ENCODE results near the gene PRR14L.

DNA sequence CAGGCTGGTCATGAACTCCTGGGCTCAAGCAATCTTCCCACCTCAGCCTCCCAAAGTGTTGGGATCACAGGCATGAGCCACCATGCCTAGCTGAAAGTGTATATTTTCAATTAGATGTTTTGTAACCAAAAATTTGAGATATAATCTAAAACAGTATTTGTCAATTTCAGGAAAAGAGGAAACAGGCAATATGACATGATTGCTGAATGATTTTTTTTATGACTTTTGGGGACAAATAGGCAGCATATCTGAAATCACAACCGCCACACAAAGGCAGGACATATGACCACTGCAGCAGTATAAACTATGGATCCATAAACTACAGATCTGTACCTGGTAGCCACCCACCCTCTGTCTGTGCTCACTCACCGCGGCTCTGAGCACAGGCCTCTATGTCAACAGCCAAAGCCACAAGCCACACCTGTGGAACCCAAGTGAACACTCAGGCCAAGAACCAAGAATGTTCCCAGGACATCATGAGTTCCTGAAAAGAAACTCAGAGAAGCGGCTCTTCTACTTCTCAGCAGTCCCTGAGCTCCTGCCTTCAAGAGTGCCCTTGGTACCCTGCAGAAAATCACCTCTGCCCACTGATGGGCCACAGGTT, 110.4 kb downstream of the PRR14L start:
- TF ChIP-seq, protein P1, sequence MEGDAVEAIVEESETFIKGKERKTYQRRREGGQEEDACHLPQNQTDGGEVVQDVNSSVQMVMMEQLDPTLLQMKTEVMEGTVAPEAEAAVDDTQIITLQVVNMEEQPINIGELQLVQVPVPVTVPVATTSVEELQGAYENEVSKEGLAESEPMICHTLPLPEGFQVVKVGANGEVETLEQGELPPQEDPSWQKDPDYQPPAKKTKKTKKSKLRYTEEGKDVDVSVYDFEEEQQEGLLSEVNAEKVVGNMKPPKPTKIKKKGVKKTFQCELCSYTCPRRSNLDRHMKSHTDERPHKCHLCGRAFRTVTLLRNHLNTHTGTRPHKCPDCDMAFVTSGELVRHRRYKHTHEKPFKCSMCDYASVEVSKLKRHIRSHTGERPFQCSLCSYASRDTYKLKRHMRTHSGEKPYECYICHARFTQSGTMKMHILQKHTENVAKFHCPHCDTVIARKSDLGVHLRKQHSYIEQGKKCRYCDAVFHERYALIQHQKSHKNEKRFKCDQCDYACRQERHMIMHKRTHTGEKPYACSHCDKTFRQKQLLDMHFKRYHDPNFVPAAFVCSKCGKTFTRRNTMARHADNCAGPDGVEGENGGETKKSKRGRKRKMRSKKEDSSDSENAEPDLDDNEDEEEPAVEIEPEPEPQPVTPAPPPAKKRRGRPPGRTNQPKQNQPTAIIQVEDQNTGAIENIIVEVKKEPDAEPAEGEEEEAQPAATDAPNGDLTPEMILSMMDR (IDR thresholded peaks at IDR 0.05; ENCODE audit: low read depth, low read length, missing input control): no peak
- TF ChIP-seq FOXA1 (IDR thresholded peaks at IDR 0.05): no peak
- no peak for TF ChIP-seq RAD21 (IDR thresholded peaks at IDR 0.05)
- no peak for TF ChIP-seq JUND (IDR thresholded peaks at IDR 0.05)
